HG03460 (cell line): Measurements from ENCODE around the gene LRP1.

ENCODE experiments used
- ATAC-seq: cut with Tn5 transposase; IDR thresholded peaks from one replicate; pipeline ENCODE4 v1.9.1; 2021; ENCODE audit not compliant: unreplicated experiment

LRP1 gene

DNA sequence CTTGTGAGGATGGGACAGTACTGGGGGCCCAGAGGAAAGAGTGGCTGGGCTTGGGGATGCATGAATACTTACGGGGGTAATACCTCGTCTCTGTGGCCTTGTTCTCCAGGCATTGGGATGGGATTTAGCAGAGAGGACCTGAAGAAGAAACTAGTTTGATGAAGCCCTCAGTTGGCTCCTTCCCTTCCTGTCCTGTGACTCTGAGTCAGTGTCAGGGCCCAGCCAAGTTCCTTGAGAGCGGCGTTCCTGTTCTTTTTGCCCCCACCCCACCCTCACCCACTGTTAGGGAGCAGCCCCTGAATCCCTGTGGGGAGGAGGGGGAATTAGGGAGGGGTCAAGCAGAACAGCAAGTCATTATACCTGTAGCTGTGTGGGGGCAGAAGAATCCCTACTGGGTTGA lies 24.4 kb downstream of the LRP1 start:
- ATAC-seq: no peak

GRCh38 chr12:57153415-57153997 lies 25.2 kb downstream of the LRP1 start:
- ATAC-seq: no peak

GRCh38 chr12:57154076-57154475 lies 25.8 kb downstream of the LRP1 start:
- ATAC-seq: no peak

- no peak for ATAC-seq
These were observed 26.6 kb downstream of the LRP1 start for GRCh38 chr12:57154804-57155434.

- ATAC-seq: no peak
These were observed 28.6 kb downstream of the LRP1 start for GRCh38 chr12:57156701-57157403.

GRCh38 chr12:57157588-57158173 lies 29.4 kb downstream of the LRP1 start:
- ATAC-seq: no peak

DNA sequence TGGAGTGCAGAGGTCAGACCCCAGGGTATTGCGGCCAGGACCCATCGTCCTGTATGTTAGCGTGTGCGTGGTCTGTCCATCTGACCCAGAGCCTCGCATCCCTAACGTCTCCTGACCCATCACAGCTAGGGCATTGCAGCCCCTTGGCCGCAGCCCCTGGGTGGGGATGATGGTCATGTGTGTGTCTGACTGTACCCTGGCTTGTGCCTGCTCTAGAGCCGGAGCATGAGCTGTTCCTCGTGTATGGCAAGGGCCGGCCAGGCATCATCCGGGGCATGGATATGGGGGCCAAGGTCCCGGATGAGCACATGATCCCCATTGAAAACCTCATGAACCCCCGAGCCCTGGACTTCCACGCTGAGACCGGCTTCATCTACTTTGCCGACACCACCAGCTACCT lies 29.9 kb downstream of the LRP1 start:
- no peak for ATAC-seq

GRCh38 chr12:57158665-57159064 lies 30.4 kb downstream of the LRP1 start:
- no peak for ATAC-seq

GRCh38 chr12:57159311-57159710 lies 31.0 kb downstream of the LRP1 start:
- no peak for ATAC-seq

GRCh38 chr12:57160040-57160439 lies 31.8 kb downstream of the LRP1 start:
- ATAC-seq: no peak

- ATAC-seq: no peak
These were observed 32.5 kb downstream of the LRP1 start for GRCh38 chr12:57160741-57161140.

GRCh38 chr12:57161491-57161890 lies 33.2 kb downstream of the LRP1 start:
- no peak for ATAC-seq

DNA sequence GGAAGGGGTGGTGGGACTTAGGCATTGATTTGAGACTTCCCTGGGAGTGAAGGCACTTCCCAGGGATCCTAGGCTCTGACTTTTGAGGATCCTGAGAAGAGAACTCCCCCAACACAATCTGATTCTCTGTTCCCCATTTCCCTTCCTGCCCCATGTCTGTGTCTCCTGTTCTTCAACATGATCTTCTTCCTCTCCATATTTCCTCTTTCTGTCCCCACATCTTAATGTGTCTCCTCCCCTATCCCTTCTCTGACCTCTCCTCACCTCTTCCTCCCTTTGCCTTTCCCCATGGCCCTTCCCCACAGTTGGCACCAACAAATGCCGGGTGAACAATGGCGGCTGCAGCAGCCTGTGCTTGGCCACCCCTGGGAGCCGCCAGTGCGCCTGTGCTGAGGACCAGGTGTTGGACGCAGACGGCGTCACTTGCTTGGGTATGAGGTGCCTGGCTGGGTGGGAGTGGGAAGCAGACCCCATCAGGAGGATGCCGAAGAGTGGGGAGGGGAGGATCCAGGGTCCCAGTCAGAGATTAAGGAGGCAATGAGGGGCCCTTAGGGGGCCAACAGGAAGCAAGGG lies 34.4 kb downstream of the LRP1 start:
- ATAC-seq: no peak

GRCh38 chr12:57164454-57164853 lies 36.2 kb downstream of the LRP1 start:
- no peak for ATAC-seq

GRCh38 chr12:57164966-57165625 lies 36.8 kb downstream of the LRP1 start:
- no peak for ATAC-seq

DNA sequence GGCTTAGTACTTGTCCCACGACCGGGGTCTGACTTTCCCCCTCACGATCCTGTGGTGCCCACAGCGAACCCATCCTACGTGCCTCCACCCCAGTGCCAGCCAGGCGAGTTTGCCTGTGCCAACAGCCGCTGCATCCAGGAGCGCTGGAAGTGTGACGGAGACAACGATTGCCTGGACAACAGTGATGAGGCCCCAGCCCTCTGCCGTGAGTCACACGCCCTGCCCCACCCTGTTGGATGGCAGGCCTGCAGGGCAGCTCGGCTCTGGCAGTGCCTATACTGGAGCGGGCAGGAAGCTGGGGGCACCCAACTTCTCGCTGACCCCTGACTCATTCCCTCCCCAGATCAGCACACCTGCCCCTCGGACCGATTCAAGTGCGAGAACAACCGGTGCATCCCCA lies 37.5 kb downstream of the LRP1 start:
- ATAC-seq: no peak

- ATAC-seq: no peak
These were observed 38.7 kb downstream of the LRP1 start for GRCh38 chr12:57166971-57167371.

DNA sequence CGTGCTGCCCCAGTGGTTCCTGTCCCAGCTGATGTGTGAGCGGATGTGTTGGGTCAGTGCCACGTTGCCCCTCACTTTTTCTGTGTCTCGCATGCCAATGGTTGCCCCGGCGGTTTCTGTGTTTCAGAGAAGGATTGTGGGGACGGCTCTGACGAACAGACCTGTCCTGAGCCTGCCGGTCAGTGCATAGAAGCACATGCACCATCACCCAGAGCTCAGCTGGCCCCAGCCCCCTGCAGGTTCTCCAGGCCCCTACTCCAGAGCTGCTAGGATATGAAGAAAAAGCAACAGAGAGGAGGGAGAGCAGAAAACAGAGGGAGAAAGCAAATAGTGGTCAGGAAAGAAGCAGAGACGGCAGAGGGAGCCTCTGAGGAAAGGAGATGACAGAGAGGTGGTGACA lies 39.8 kb downstream of the LRP1 start:
- ATAC-seq: no peak

DNA sequence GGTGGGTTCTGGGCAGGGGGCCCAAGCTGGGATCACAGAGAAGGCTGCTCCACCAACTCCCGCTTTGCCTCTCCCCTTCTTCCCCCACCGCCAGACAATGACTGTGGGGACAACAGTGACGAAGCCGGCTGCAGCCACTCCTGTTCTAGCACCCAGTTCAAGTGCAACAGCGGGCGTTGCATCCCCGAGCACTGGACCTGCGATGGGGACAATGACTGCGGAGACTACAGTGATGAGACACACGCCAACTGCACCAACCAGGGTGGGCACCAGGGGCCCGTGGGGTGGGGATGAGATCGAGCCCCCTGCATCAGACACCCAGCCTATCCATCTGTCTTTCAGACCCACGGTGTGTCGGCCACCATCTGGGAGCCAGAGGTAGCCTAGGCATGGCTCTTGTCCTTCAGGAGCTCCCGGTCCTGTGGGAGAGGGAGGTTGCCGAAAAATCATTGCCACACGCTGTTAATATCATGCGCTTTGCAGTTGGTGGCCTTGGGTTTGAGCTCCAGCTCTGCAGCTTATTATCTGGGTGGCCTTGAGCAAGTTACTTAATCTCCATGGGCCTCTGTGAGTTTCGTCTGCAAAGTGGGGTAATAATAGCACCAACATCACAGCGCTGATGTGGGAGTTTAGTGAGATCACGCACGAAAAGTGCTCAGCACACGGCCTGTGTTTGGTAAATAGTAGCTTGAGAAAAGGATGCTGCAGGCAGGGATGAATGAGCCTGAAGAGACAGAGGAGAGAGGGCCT lies 40.9 kb downstream of the LRP1 start:
- no peak for ATAC-seq

GRCh38 chr12:57169969-57170368 lies 41.7 kb downstream of the LRP1 start:
- no peak for ATAC-seq

- ATAC-seq: no peak
These were observed 42.1 kb downstream of the LRP1 start for GRCh38 chr12:57170408-57170807.
